Osteoblast (primary cell): Measurements from ENCODE around the gene NDUFB7. TPM values are rescaled to one million over a fixed set of nuclear protein-coding genes. Genes with fewer than 3 reads are reported as not detected.
A peak's percentile ranks its signal among the peaks of the same experiment; 100 is the strongest.
"Not testable (repeated sequence)": the region's sequence is repeated elsewhere in the genome, so short reads cannot be mapped to it uniquely, and the experiment has no call there.

Experiments used
- DNase-seq: peaks from one replicate; pipeline ENCODE4 v3.0.0; 2011; ENCODE audit warnings: low spot score, mixed read lengths; ENCODE audit not compliant: insufficient read length; ENCODE audit errors: missing footprints
- H2AFZ ChIP-seq: 2 replicates; pipeline ENCODE4 v1.6.0; 2011; ENCODE audit warnings: mild to moderate bottlenecking, low read length
- H3K27ac ChIP-seq: 2 replicates; pipeline ENCODE4 v1.5.1; 2011; ENCODE audit warnings: mild to moderate bottlenecking, low read depth, low read length, moderate library complexity
- H3K27me3 ChIP-seq: 2 replicates; pipeline ENCODE4 v1.6.0; 2012; ENCODE audit warnings: mild to moderate bottlenecking, control low read depth, inconsistent platforms, low read length, moderate library complexity; ENCODE audit not compliant: insufficient read depth
- H3K36me3 ChIP-seq: 2 replicates; pipeline ENCODE4 v1.5.1; 2011; ENCODE audit warnings: mild to moderate bottlenecking, low read length, control low read depth, moderate library complexity; ENCODE audit not compliant: insufficient read depth
- H3K4me1 ChIP-seq: 2 replicates; pipeline ENCODE4 v1.5.1; 2011; ENCODE audit warnings: mild to moderate bottlenecking, low read length, control low read depth, moderate library complexity; ENCODE audit not compliant: insufficient read depth
- H3K4me2 ChIP-seq: 2 replicates; pipeline ENCODE4 v1.6.0; 2011; ENCODE audit warnings: mild to moderate bottlenecking, low read length; ENCODE audit not compliant: insufficient read depth
- H3K4me3 ChIP-seq: fragments of 200-600 bp; sonication (generic); 3 replicates; pipeline ENCODE4 v1.5.1; 2012; ENCODE audit warnings: mild to moderate bottlenecking, low read length, inconsistent platforms; ENCODE audit not compliant: insufficient read depth
- H3K79me2 ChIP-seq: 2 replicates; pipeline ENCODE4 v1.6.0; 2012; ENCODE audit warnings: mild to moderate bottlenecking, low read length, control low read depth, inconsistent platforms; ENCODE audit not compliant: insufficient read depth
- H3K9me3 ChIP-seq: 2 replicates; pipeline ENCODE4 v1.5.1; 2011; ENCODE audit warnings: low read depth, low read length, control low read depth
- H4K20me1 ChIP-seq: 2 replicates; pipeline ENCODE4 v1.6.0; 2012; ENCODE audit warnings: mild to moderate bottlenecking, low read length, control low read depth; ENCODE audit not compliant: insufficient read depth
- total RNA-seq: library from RNA; depleted of rRNA; stranded (reverse); fragments of >200 nt; gene quantifications from 2 replicates; pipeline ENCODE4 v1.2.3, GENCODE V29; 2012
- TF ChIP-seq, protein P1 (sequence below): IDR thresholded peaks from 2 replicates; pipeline ENCODE4 v1.5.1; 2011; ENCODE audit warnings: mild to moderate bottlenecking, low read depth, low read length, moderate library complexity; ENCODE audit errors: extremely low read depth

NDUFB7 gene
- total RNA-seq, 1 donor, result 219 TPM

GRCh38 chr19:14542711-14543328 lies 29.0 kb downstream of the NDUFB7 start:
- Histone ChIP-seq H3K27me3 (no peaks in the 10 kb centered on the region), H3K27ac (no peak overlapping the region), H4K20me1 (peaks cover 9% of the 10 kb centered on the region), H3K4me2 (no peak overlapping the region), H3K36me3 (no peaks in the 10 kb centered on the region), H3K4me3 (no peak overlapping the region), H3K9me3 (no peaks in the 10 kb centered on the region), H3K4me1 (no peaks in the 10 kb centered on the region), H2AFZ (no peak overlapping the region), H3K79me2 (peaks cover 28% of the 10 kb centered on the region)
- TF ChIP-seq, protein P1, sequence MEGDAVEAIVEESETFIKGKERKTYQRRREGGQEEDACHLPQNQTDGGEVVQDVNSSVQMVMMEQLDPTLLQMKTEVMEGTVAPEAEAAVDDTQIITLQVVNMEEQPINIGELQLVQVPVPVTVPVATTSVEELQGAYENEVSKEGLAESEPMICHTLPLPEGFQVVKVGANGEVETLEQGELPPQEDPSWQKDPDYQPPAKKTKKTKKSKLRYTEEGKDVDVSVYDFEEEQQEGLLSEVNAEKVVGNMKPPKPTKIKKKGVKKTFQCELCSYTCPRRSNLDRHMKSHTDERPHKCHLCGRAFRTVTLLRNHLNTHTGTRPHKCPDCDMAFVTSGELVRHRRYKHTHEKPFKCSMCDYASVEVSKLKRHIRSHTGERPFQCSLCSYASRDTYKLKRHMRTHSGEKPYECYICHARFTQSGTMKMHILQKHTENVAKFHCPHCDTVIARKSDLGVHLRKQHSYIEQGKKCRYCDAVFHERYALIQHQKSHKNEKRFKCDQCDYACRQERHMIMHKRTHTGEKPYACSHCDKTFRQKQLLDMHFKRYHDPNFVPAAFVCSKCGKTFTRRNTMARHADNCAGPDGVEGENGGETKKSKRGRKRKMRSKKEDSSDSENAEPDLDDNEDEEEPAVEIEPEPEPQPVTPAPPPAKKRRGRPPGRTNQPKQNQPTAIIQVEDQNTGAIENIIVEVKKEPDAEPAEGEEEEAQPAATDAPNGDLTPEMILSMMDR, result no peak
- DNase-seq, result peak; percentile 86

DNA sequence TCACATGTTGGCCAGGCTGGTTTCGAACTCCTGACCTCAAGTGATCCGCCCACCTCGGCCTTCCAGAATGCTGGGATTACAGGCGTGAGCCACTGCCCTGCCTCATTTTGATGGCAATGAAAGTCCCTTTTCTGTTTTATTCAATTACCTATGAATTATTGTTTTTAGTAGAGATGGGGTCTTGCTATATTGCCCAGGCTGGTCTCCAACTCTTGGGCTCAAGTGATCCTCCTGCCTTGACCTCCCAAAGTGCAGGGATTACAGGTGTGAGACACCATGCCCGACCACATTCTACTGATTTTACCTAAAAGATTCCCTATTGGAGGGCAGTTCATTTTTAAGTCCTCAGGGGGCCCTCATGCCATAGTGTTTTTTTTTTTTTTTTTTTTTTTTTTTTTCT lies 29.9 kb downstream of the NDUFB7 start:
- H2AFZ ChIP-seq, H4K20me1 ChIP-seq, H3K4me2 ChIP-seq, H3K4me1 ChIP-seq, H3K4me3 ChIP-seq, H3K27ac ChIP-seq, H3K27me3 ChIP-seq, H3K36me3 ChIP-seq, H3K9me3 ChIP-seq: not testable (repeated sequence)
- H3K79me2 ChIP-seq, result peaks cover 31% of the 10 kb centered on the region
- peak; percentile 25 for DNase-seq

GRCh38 chr19:14540741-14541525 lies 30.9 kb downstream of the NDUFB7 start:
- TF ChIP-seq, protein P1, result no peak
- Histone ChIP-seq H3K9me3 (no peaks in the 10 kb centered on the region), H2AFZ (no peak overlapping the region), H3K4me3 (no peak overlapping the region), H3K36me3 (no peaks in the 10 kb centered on the region), H3K4me2 (no peak overlapping the region), H3K4me1 (no peaks in the 10 kb centered on the region), H3K27ac (no peak overlapping the region), H3K27me3 (no peaks in the 10 kb centered on the region), H3K79me2 (peaks cover 34% of the 10 kb centered on the region), H4K20me1 (peaks cover 9% of the 10 kb centered on the region)
- peak; percentile 3 for DNase-seq

DNA sequence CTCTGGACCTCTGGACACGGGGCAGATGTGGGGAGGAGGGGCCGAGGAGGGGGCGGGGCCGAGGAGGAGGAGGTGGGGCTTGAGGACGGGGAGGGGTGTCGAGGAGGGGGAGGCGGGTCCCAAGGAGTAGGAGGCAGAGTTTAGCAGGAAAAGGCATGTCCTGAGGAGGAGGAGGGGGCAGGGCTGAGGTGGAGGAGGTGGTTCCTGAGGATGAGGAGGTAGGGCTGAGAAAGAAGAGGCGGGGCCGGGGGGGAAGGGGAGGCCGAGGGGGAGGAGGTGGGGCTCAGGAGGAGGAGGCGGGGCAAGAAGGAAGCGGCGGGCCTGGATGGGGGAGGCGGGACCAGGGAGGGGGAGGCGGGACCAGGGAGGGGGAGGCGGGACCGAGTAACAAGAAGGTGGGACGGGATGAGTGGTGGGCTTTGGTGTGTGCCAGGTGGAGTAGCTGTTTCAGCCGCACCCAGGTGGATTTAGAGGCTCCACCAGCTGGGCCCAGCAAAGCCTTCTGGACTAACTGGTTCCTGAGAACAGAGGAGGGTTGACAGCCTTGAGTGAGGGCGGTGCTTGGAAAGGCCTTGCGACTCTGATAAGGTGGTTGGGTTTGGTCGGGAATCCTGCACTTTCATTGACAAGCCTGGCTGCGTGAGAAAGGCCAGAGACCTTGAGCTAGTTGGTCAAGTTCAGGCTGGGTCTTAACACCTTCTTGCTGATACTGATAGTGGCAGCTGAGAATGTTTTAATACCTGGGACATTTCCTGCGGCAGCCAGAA lies 34.8 kb downstream of the NDUFB7 start:
- peak; percentile 85 for DNase-seq
- TF ChIP-seq, protein P1, result no peak
- H3K79me2 ChIP-seq, result peaks cover 35% of the 10 kb centered on the region
- no peak overlapping the region for H3K4me3 ChIP-seq
- no peak overlapping the region for H3K27ac ChIP-seq
- H2AFZ ChIP-seq, result peak overlapping the region; percentile 50
- H3K9me3 ChIP-seq, result no peaks in the 10 kb centered on the region
- no peaks in the 10 kb centered on the region for H3K36me3 ChIP-seq
- no peaks in the 10 kb centered on the region for H3K27me3 ChIP-seq
- H3K4me2 ChIP-seq, result peak overlapping the region; percentile 11
- no peaks in the 10 kb centered on the region for H3K4me1 ChIP-seq
- H4K20me1 ChIP-seq, result peaks cover 9% of the 10 kb centered on the region
